Activated CD4-positive, alpha-beta memory T cell treated with anti-CD3 and anti-CD28 coated beads, Interleukin-2, amount 10 ng/mL, durations not matched to agents 7 days and 5 days (primary cell): ENCODE results near the gene COL5A1. TPM values are rescaled to one million over a fixed set of nuclear protein-coding genes. Genes with fewer than 3 reads are reported as not detected.
"Not testable (repeated sequence)": the region's sequence is repeated elsewhere in the genome, so short reads cannot be mapped to it uniquely, and the experiment has no call there.

Experiments used
- CTCF ChIA-PET: fragments of 350-600 bp; sonication (Branson Sonifier 250); formaldehyde crosslinking; loops from one replicate; lab custom pipeline; 2021; ENCODE audit warnings: antibody characterized with exemption, inconsistent platforms; lab: Charles Lee
- POLR2A ChIA-PET: fragments of 350-600 bp; sonication (Branson Sonifier 250); formaldehyde crosslinking; loops from one replicate; lab custom pipeline; 2021; ENCODE audit warnings: antibody characterized with exemption; lab: Charles Lee
- DNase-seq: peaks from one replicate; pipeline ENCODE4 v3.0.0-alpha.2; 2020
- H3K27ac Mint-ChIP-seq: one replicate; pipeline ENCODE4 v1.8.0; 2021; ENCODE audit warnings: mild to moderate bottlenecking, mixed read lengths
- H3K27me3 Mint-ChIP-seq: one replicate; pipeline ENCODE4 v1.8.0; 2021; ENCODE audit warnings: mixed read lengths
- H3K36me3 Mint-ChIP-seq: one replicate; pipeline ENCODE4 v1.8.0; 2021; ENCODE audit warnings: low read depth, mixed read lengths
- H3K4me1 Mint-ChIP-seq: one replicate; pipeline ENCODE4 v1.8.0; 2021; ENCODE audit warnings: mixed read lengths
- H3K4me3 Mint-ChIP-seq: one replicate; pipeline ENCODE4 v1.8.0; 2021; ENCODE audit warnings: mild to moderate bottlenecking, mixed read lengths
- H3K9me3 Mint-ChIP-seq: one replicate; pipeline ENCODE4 v1.8.0; 2021; ENCODE audit warnings: mixed read lengths
- total RNA-seq, 2 experiments: library from RNA; stranded (reverse); gene quantifications; one replicate each; pipeline ENCODE4 v1.2.3, GENCODE V29; 2021

COL5A1 gene
- total RNA-seq, 2 experiments from 2014 or later: 0.10 to 0.13 TPM

DNA sequence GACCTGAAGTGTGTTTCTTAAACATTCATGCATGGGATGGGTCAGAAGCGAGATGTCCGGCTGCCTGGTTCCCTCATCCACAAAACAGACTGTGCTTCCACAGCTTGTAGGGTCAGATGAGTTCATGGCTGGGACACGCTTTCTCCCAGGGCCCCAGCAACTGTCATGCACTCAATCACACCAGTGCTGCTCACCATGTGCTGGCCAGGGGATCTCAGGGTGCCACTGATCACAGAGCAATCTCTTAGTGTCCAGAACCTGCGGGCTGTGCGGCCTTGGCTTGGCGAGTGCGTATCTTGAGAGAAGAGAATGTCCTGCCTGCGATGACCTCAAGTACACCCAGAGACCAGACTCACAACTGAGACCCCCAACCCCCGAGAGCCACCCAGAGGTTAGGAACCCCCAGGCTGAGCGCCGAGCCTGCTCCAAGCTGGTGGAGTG is 213.0 kb downstream of the COL5A1 start:
- Mint-ChIP-seq H3K27ac (no peak overlapping the region), H3K36me3 (no peaks in the 10 kb centered on the region), H3K27me3 (peaks cover 6% of the 10 kb centered on the region), H3K9me3 (no peaks in the 10 kb centered on the region), H3K4me3 (no peak overlapping the region), H3K4me1 (peaks cover 9% of the 10 kb centered on the region)
- no peak for DNase-seq
- POLR2A ChIA-PET: no interaction called here
- CTCF ChIA-PET: no interaction called here

DNA sequence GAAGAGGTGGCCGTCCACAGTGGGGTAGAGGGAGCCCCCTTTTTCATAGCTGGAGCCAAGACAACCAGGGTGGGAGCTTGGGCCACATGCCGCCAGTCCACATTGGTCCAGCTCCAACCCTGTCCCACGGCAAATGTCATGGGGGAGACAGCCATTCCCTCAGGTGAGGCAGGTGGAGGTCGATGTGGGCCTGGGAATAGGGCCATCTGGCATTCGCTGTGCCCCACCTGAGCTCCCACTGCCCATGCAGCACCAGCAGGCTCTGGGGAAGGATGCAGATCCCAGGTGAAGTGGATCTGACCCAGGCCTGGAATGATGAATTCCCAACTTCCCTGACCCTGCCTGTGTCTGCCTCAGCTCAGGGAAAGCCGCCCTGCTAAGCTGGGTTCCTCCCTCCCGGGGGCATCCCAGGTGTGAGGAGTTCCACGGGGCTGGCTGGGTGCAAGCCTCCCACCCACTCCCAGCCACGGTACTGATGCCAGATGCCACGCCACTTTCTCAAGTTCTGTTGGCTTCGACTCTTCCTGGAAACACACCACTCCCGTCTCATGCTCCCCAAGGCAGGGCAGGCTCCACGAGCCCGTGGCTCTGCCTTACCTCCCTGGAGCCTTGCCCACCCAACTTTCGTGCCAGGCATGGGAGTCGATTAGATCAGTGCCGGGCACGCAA is 213.8 kb downstream of the COL5A1 start:
- ChIA-PET POLR2A (no interaction called here), CTCF (no interaction called here)
- Mint-ChIP-seq H3K27me3 (peaks cover 9% of the 10 kb centered on the region), H3K4me3 (no peak overlapping the region), H3K36me3 (no peaks in the 10 kb centered on the region), H3K4me1 (peaks cover 9% of the 10 kb centered on the region), H3K9me3 (no peaks in the 10 kb centered on the region), H3K27ac (no peak overlapping the region)
- DNase-seq: no peak

DNA sequence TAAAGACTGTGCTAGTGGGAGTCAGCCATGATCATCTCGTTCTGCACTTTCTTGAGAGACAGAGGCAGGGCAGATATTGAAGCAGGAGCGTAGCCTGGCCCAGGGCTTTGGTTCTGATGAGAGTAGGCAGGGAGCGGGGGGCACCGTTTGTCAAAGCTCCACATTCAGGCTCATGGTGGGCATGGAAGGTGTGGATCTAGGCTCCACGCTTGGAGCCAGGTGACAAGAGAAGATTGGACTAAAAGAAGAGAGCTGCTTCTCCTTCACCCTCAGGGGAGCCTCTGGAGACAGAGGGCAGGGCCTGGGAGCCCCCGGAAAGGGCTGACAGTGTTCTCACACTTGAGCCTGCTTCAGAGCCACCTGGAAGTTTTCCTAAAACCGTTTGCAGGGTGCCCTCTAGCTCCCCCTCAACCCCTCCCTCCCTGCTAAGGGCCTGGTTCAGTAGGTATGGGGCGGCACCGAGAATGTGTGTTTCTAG is 214.3 kb downstream of the COL5A1 start:
- peaks cover 9% of the 10 kb centered on the region for H3K4me1 Mint-ChIP-seq
- ChIA-PET CTCF (no interaction called here), POLR2A (no interaction called here)
- peaks cover 13% of the 10 kb centered on the region for H3K27me3 Mint-ChIP-seq
- H3K27ac Mint-ChIP-seq: no peak overlapping the region
- no peaks in the 10 kb centered on the region for H3K9me3 Mint-ChIP-seq
- H3K4me3 Mint-ChIP-seq: no peak overlapping the region
- DNase-seq: no peak
- H3K36me3 Mint-ChIP-seq: no peaks in the 10 kb centered on the region

DNA sequence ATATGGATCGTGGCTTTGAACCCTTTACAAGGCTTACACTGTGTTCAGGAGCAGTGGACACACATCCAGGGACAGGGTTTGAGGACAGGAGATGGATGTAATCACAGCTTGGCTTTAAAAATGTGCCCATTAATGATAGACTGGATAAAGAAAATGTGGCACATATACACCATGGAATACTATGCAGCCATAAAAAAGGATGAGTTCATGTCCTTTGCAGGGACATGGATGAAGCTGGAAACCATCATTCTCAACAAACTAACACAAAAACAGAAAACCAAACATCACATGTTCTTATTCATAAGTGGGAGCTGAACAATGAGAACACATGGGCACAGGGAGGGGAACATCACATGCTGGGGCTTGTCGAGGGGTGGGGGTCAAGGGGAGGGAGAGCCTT is 215.8 kb downstream of the COL5A1 start:
- H3K4me1 Mint-ChIP-seq, H3K27ac Mint-ChIP-seq, H3K9me3 Mint-ChIP-seq, H3K36me3 Mint-ChIP-seq, CTCF ChIA-PET, H3K4me3 Mint-ChIP-seq, DNase-seq: not testable (repeated sequence)
- POLR2A ChIA-PET: interaction anchor here (0.6 kb wide), 1 partner anchor 456 kb away, joined by 3 read pairs; no protein-coding TSS in a partner anchor
- peaks cover 13% of the 10 kb centered on the region for H3K27me3 Mint-ChIP-seq

DNA sequence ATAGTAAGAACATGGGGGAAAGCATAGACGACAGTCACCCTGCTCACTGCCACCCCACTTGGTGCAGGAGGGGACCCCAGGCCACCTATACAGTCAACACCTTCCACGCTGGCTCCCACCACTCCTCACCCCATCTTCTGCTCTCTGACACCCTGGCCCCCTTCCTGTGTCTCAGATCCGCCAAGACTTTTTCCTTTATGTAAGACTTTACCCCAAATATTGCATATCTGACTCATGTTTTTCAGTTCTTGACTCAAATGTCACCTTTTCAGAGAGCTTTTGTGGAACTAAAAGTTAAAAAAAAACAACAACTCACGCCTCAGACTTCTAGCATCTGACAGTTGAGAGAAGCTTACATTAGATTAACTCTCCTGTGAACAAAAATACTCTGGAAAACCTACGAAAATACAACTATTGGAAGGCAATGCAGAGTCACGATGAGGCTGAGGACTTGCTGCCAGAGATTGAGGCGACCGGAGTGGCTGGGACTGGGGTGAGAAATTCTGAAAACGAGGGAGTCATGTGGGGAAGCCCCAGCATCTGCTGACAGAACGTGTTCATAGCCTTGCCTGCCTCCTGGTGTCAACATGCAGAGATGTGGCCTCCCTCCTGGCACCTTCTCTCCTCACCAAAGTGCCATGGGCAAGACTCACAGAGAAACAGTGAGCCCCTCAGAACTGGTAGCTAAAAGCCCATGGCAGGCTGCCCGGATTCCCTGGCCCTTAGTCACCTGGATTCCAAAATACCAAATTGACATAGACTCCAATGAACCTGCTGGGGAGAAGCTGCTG is 216.6 kb downstream of the COL5A1 start:
- Mint-ChIP-seq H3K36me3 (no peaks in the 10 kb centered on the region), H3K27ac (peak overlapping the region; percentile 37), H3K27me3 (peaks cover 13% of the 10 kb centered on the region), H3K9me3 (no peaks in the 10 kb centered on the region), H3K4me1 (peaks cover 9% of the 10 kb centered on the region), H3K4me3 (no peak overlapping the region)
- CTCF ChIA-PET: no interaction called here
- DNase-seq: peak; percentile 35
- POLR2A ChIA-PET: no interaction called here

DNA sequence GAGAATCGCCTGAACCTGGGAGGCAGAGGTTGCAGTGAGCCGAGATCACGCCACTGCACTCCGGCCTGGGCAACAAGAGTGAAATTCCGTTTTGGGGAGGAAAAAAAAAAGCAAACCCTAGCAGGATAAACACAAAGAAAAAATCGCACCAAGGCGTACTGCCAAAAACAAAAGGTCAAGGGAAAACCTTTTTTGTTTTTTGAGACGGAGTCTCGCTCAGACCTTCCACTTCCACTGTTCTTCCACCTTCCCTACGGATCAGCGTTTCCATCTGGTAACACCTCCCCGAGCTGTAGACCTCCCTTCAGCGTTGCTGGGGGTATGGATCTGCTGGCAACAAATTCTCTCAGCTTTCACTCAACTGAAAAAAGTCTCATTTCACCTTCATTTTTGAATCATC is 218.9 kb downstream of the COL5A1 start:
- H3K27me3 Mint-ChIP-seq: peaks cover 13% of the 10 kb centered on the region
- H3K36me3 Mint-ChIP-seq: no peaks in the 10 kb centered on the region
- no peak overlapping the region for H3K4me3 Mint-ChIP-seq
- no peak overlapping the region for H3K27ac Mint-ChIP-seq
- ChIA-PET CTCF (no interaction called here), POLR2A (no interaction called here)
- no peaks in the 10 kb centered on the region for H3K9me3 Mint-ChIP-seq
- no peak for DNase-seq
- peaks cover 9% of the 10 kb centered on the region for H3K4me1 Mint-ChIP-seq

DNA sequence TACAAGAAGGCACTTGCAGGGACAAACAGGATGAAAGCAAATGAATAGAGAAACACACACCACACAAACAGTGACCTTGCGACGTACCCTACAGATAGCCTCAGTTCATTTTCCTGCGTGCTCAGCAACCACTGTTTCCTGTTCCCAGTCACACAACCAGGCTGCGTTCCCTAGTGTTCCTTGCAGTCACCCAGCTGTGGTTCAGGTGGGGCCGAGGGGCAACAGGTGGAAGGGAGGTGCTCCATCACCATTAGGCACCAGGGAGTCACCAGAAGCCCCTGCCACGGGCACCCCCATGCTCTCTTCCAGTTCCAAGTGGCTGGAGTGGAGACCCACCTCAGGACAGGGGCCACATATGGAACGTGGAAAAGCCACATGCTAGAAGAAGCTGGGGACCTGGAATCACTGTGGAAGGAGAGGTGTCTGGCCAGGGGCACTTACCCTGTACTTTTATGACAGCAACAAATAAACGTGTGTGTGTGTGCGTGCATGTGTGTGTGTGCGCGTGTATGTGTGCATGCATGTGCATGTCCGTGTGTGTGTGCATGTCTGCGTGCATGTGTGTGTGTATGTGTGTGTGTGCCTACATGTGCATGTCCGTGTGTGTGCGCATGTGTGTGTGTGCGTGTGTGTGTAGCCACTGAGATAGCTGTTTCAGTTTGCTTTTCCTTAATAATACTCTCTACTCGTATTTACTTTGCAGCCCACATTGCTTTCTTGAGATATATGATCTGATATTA is 220.2 kb downstream of the COL5A1 start:
- Mint-ChIP-seq H3K4me1 (peaks cover 9% of the 10 kb centered on the region), H3K27me3 (peaks cover 13% of the 10 kb centered on the region), H3K27ac (no peak overlapping the region), H3K9me3 (no peaks in the 10 kb centered on the region), H3K4me3 (no peak overlapping the region), H3K36me3 (no peaks in the 10 kb centered on the region)
- no peak for DNase-seq
- POLR2A ChIA-PET: interaction anchor here (0.7 kb wide), 1 partner anchor 256 kb away, joined by 4 read pairs; no protein-coding TSS in a partner anchor
- CTCF ChIA-PET: interaction anchor here (0.7 kb wide), 1 partner anchor 162 kb away, joined by 4 read pairs; no protein-coding TSS in a partner anchor

DNA sequence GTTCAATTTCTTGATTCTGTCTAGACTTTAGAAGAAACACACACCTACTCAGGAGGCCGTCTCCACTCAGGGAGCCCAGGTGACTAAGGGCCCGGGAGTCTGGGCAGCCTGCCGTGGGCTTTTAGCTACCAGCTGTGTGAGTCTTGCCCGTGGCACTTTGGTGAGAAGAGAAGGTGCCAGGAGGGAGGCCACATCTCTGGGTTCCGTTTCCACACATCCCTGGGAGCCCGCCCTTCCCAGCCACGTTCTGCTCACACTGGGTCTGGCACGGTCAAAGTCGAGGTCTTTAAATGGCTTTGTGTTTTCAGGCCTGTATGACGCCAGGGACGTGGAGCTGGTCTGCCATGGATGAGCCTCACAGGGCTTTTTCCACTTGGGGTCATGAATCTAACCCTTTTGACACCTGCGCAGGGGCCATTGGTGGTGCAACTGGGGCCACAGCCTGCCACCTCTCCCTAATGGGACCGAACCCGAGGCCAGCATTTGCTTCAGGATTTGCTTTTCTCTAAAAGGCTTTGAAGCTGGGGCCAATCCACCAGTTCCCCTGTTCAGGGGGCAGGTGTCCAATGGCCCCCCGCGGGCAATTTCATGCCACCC is 221.8 kb downstream of the COL5A1 start:
- Mint-ChIP-seq H3K27ac (no peak overlapping the region), H3K9me3 (no peaks in the 10 kb centered on the region), H3K27me3 (peaks cover 6% of the 10 kb centered on the region), H3K4me1 (no peaks in the 10 kb centered on the region), H3K36me3 (no peaks in the 10 kb centered on the region), H3K4me3 (no peak overlapping the region)
- ChIA-PET CTCF (no interaction called here), POLR2A (no interaction called here)
- no peak for DNase-seq

DNA sequence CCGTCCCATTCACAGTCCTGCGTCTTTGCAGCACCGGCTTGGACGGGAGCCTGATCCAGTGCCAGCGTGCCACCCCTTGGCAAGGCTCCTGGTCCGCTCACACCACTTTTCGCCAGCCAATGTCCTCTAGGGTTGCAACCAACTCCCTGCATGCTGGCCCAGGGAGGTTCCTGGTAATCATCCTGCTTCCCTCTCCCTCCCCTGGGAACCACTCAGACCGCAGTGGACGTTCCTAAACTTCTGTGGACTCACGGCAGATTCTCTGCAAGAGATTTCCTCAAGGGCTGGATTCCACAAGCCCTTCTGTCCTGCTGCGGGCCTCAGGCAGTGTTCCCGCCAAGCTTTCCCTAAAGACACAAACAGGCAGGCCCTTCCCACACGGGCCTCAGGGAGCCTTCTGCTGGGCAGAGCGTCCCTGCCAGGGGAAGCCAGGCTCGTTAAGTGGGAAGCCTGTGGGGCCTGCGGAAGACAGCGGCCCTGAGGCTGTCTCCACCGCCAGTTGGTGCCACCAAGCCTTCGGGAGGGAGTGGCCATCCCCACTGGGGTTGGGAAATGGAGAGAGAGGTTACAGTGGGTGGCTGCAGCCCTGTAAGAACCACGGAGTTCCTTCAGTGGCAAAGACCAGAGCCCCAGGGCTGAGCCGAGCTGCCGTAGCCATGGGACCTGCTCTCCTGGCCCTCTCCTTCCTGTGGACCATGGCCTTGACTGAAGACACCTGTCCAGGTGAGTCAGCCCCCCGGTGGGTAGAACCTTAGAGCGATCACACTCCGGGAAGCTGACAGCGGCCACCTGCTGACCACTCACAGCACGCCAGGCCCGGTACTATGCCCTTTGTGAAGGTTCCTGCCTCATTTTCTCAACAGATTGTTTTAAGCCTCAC is 222.6 kb downstream of the COL5A1 start:
- no peak overlapping the region for H3K4me3 Mint-ChIP-seq
- no peak overlapping the region for H3K27ac Mint-ChIP-seq
- H3K4me1 Mint-ChIP-seq: no peaks in the 10 kb centered on the region
- CTCF ChIA-PET: no interaction called here
- peaks cover 6% of the 10 kb centered on the region for H3K27me3 Mint-ChIP-seq
- H3K36me3 Mint-ChIP-seq: no peaks in the 10 kb centered on the region
- POLR2A ChIA-PET: no interaction called here
- no peaks in the 10 kb centered on the region for H3K9me3 Mint-ChIP-seq
- DNase-seq: no peak

DNA sequence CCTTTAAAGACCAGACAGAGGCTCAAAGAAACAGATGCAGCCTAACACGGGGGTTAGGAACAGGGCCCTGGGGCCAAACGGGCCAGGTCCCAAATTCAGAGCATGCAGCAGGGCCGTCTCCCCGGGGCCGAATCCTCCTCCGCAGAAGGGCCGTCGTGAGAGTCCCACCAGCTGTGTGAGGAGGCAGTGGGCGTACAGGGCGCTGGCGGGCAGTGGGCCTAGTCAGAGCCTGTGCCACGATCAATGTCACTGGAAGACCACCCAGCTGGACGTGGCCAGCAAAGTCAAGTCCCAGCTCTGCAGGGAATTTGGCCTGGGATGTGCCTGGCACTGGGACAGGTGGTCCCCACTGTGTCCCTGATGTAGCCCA is 223.2 kb downstream of the COL5A1 start:
- Mint-ChIP-seq H3K27ac (no peak overlapping the region), H3K27me3 (peaks cover 6% of the 10 kb centered on the region), H3K4me1 (no peaks in the 10 kb centered on the region), H3K9me3 (no peaks in the 10 kb centered on the region), H3K36me3 (no peaks in the 10 kb centered on the region), H3K4me3 (no peak overlapping the region)
- ChIA-PET POLR2A (no interaction called here), CTCF (no interaction called here)
- DNase-seq: no peak

DNA sequence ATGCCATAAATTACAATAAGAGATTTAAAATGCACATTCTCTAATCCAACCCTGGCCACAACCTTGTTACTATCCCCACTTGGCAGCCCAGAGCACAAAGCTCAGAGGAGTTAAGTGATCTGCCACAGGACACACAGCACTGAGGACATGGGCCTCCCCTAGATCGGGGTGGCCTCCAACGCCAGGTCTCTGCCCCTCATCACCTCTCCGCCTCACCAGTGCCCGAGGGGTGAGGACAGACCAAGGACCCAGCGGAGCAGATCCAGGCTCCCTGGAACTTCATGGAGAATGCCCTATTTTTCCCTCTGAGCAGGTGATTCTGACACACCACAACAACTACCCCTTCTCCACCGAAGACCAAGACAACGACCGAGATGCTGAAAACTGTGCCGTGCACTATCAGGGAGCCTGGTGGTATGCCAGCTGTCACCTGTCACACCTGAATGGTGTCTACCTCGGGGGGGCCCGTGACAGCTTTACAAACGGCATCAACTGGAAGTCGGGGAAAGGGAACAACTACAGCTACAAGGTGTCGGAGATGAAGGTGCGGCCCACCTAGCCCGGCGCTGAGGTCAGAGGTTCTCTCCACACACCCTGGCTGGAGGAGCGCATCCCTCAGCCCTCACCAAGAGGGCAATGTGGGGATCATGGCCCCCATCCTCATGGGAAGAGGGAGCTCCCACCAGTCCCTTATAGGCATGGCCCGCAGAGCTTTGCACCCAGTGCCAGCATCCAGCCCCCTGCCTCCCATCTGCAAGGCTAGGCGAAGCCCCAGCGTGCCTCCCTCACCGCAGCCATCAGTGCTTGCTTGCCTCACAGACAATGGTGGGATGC is 226.5 kb downstream of the COL5A1 start:
- no peak overlapping the region for H3K4me3 Mint-ChIP-seq
- CTCF ChIA-PET: no interaction called here
- H3K36me3 Mint-ChIP-seq: no peaks in the 10 kb centered on the region
- H3K27ac Mint-ChIP-seq: no peak overlapping the region
- no peaks in the 10 kb centered on the region for H3K27me3 Mint-ChIP-seq
- H3K9me3 Mint-ChIP-seq: no peaks in the 10 kb centered on the region
- H3K4me1 Mint-ChIP-seq: no peaks in the 10 kb centered on the region
- DNase-seq: no peak
- POLR2A ChIA-PET: no interaction called here
